SH-SY5Y (cell line): ENCODE data around the gene IDI1.

Experiments used
- GATA2 ChIP-seq: IDR thresholded peaks from 2 replicates; pipeline ENCODE4 v1.6.1; 2011; ENCODE audit warnings: mild to moderate bottlenecking, low read depth, low read length
- GATA3 ChIP-seq: IDR thresholded peaks from 2 replicates; pipeline ENCODE4 v1.6.1; 2011; ENCODE audit warnings: low read depth, mild to moderate bottlenecking, low read length, moderate library complexity

- TF ChIP-seq GATA2 (no peak), GATA3 (no peak)
These were observed 46.6 kb upstream of the IDI1 start for GRCh38 chr10:1095498-1095897.
